HEK293 (cell line): Measurements from ENCODE around the gene RGS7.

Experiments
- ATF2 ChIP-seq: fragments of 450-650 bp; formaldehyde crosslinking; IDR thresholded peaks from 2 replicates; pipeline ENCODE4 v1.5.1; 2016; ENCODE audit warnings: missing biosample characterization, missing genetic modification characterization, low read depth
- PBX3 ChIP-seq: sonication (generic); formaldehyde crosslinking; IDR thresholded peaks from 2 replicates; pipeline ENCODE4 v1.8.1; 2022; ENCODE audit warnings: mild to moderate bottlenecking, moderate library complexity, missing genetic modification reagents
- PRDM4 ChIP-seq: fragments of 450-650 bp; formaldehyde crosslinking; IDR thresholded peaks from 2 replicates; pipeline ENCODE4 v1.5.1; 2017; ENCODE audit warnings: missing biosample characterization, missing genetic modification characterization
- YY1 ChIP-seq: fragments of 450-650 bp; formaldehyde crosslinking; IDR thresholded peaks from 2 replicates; pipeline ENCODE4 v1.5.1; 2018; ENCODE audit warnings: missing biosample characterization, missing genetic modification characterization
- ZNF621 ChIP-seq: fragments of 450-650 bp; formaldehyde crosslinking; IDR thresholded peaks from 2 replicates; pipeline ENCODE4 v1.5.1; 2017; ENCODE audit warnings: missing biosample characterization, missing genetic modification characterization
- ZNF658 ChIP-seq: fragments of 450-650 bp; formaldehyde crosslinking; IDR thresholded peaks from 2 replicates; pipeline ENCODE4; 2016; ENCODE audit warnings: missing biosample characterization, missing genetic modification characterization
- TF ChIP-seq, protein P1 (sequence below): fragments of 450-650 bp; formaldehyde crosslinking; IDR thresholded peaks from 2 replicates; pipeline ENCODE4 v1.5.1; 2016; ENCODE audit warnings: missing biosample characterization, missing genetic modification characterization

- TF ChIP-seq, protein P1, sequence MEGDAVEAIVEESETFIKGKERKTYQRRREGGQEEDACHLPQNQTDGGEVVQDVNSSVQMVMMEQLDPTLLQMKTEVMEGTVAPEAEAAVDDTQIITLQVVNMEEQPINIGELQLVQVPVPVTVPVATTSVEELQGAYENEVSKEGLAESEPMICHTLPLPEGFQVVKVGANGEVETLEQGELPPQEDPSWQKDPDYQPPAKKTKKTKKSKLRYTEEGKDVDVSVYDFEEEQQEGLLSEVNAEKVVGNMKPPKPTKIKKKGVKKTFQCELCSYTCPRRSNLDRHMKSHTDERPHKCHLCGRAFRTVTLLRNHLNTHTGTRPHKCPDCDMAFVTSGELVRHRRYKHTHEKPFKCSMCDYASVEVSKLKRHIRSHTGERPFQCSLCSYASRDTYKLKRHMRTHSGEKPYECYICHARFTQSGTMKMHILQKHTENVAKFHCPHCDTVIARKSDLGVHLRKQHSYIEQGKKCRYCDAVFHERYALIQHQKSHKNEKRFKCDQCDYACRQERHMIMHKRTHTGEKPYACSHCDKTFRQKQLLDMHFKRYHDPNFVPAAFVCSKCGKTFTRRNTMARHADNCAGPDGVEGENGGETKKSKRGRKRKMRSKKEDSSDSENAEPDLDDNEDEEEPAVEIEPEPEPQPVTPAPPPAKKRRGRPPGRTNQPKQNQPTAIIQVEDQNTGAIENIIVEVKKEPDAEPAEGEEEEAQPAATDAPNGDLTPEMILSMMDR (tag by site-specific recombination): no peak
- no peak for TF ChIP-seq PRDM4
- TF ChIP-seq YY1 (tag by site-specific recombination): no peak
- TF ChIP-seq ZNF658 (tag by site-specific recombination): no peak
- TF ChIP-seq ZNF621 (tag by site-specific recombination): no peak
- TF ChIP-seq ATF2 (tag by site-specific recombination): no peak
- TF ChIP-seq PBX3 (CRISPR knock-in tag): no peak
Measured at GRCh38 chr1:241142493-241142892, 214.5 kb downstream of the RGS7 start.
